Endothelial cell (in vitro differentiated cells): ENCODE data around the gene TMED4. TPM values are rescaled to one million over a fixed set of nuclear protein-coding genes. Genes with fewer than 3 reads are reported as not detected.

Experiments used
- DNase-seq: peaks from one replicate; pipeline ENCODE4 v3.0.0; 2021; ENCODE audit warnings: low spot score
- H3K27ac Mint-ChIP-seq: one replicate; pipeline ENCODE4 v1.8.0; 2021; ENCODE audit warnings: mixed read lengths, inconsistent platforms; ENCODE audit not compliant: unreplicated experiment
- H3K27me3 Mint-ChIP-seq: one replicate; pipeline ENCODE4 v1.8.0; 2021; ENCODE audit warnings: mild to moderate bottlenecking, moderate library complexity, mixed read lengths, inconsistent platforms; ENCODE audit not compliant: unreplicated experiment
- H3K36me3 Mint-ChIP-seq: one replicate; pipeline ENCODE4 v1.8.0; 2021; ENCODE audit warnings: mild to moderate bottlenecking, low read depth, mixed read lengths, inconsistent platforms; ENCODE audit not compliant: unreplicated experiment
- H3K4me1 Mint-ChIP-seq: one replicate; pipeline ENCODE4 v1.8.0; 2021; ENCODE audit warnings: mild to moderate bottlenecking, mixed read lengths, inconsistent platforms; ENCODE audit not compliant: unreplicated experiment
- H3K4me3 Mint-ChIP-seq: one replicate; pipeline ENCODE4 v1.8.0; 2021; ENCODE audit warnings: mild to moderate bottlenecking, mixed read lengths, inconsistent platforms; ENCODE audit not compliant: unreplicated experiment
- H3K9me3 Mint-ChIP-seq: one replicate; pipeline ENCODE4 v1.8.0; 2021; ENCODE audit warnings: mixed read lengths, inconsistent platforms; ENCODE audit not compliant: unreplicated experiment
- total RNA-seq: library from RNA; stranded (reverse); fragmentation: NEBNext Ultra II Directional; extraction: Animal tissue kit (Norgen Biotek cat#: 25700); gene quantifications from one replicate; pipeline ENCODE4 v1.2.1, GENCODE V29; 2021; ENCODE audit not compliant: unreplicated experiment
- TF ChIP-seq, protein P1 (sequence below): fragments of 200-600 bp; sonication (generic); IDR thresholded peaks from one replicate; pipeline ENCODE4 v1.5.0; 2021; ENCODE audit warnings: antibody characterized with exemption; ENCODE audit not compliant: unreplicated experiment

The TMED4 gene
- total RNA-seq, 1 donor from 2014 or later: 79.4 TPM

- Mint-ChIP-seq H3K36me3 (peaks cover 50% of the 10 kb centered on the region), H3K9me3 (no peaks in the 10 kb centered on the region), H3K4me1 (peaks cover 14% of the 10 kb centered on the region), H3K27me3 (peaks cover 9% of the 10 kb centered on the region), H3K27ac (no peak overlapping the region), H3K4me3 (no peak overlapping the region)
- TF ChIP-seq, protein P1, sequence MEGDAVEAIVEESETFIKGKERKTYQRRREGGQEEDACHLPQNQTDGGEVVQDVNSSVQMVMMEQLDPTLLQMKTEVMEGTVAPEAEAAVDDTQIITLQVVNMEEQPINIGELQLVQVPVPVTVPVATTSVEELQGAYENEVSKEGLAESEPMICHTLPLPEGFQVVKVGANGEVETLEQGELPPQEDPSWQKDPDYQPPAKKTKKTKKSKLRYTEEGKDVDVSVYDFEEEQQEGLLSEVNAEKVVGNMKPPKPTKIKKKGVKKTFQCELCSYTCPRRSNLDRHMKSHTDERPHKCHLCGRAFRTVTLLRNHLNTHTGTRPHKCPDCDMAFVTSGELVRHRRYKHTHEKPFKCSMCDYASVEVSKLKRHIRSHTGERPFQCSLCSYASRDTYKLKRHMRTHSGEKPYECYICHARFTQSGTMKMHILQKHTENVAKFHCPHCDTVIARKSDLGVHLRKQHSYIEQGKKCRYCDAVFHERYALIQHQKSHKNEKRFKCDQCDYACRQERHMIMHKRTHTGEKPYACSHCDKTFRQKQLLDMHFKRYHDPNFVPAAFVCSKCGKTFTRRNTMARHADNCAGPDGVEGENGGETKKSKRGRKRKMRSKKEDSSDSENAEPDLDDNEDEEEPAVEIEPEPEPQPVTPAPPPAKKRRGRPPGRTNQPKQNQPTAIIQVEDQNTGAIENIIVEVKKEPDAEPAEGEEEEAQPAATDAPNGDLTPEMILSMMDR: no peak
- no peak for DNase-seq
Measured at GRCh38 chr7:44568771-44569560, 13.1 kb downstream of the TMED4 start.

GRCh38 chr7:44567884-44568283 is 14.1 kb downstream of the TMED4 start:
- Mint-ChIP-seq H3K4me3 (no peak overlapping the region), H3K36me3 (peaks cover 45% of the 10 kb centered on the region), H3K27ac (no peak overlapping the region), H3K4me1 (peaks cover 7% of the 10 kb centered on the region), H3K27me3 (peaks cover 13% of the 10 kb centered on the region), H3K9me3 (no peaks in the 10 kb centered on the region)
- TF ChIP-seq, protein P1: no peak
- no peak for DNase-seq

DNA sequence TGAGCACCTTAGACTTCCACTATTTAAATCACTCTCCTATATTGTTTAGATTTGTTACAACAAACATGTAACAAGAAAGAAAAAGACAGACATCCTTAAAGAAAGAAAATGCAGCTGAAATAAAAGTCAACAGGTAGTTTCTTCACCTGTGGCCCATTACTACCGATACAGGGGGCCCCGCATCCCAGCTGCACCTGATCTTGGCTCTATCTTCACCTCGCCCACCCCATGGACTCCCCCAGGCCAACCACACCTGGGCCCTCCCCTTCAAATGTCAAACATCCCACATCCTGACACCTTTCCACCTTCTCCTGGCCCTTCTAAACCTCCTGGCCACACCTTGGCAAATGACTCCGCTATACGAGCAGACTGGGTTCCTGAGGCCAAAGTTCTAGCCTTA is 15.4 kb downstream of the TMED4 start:
- Mint-ChIP-seq H3K27ac (no peak overlapping the region), H3K4me1 (no peaks in the 10 kb centered on the region), H3K36me3 (peaks cover 38% of the 10 kb centered on the region), H3K9me3 (no peaks in the 10 kb centered on the region), H3K4me3 (peak overlapping the region; percentile 51), H3K27me3 (peaks cover 13% of the 10 kb centered on the region)
- DNase-seq: no peak
- TF ChIP-seq, protein P1: no peak

DNA sequence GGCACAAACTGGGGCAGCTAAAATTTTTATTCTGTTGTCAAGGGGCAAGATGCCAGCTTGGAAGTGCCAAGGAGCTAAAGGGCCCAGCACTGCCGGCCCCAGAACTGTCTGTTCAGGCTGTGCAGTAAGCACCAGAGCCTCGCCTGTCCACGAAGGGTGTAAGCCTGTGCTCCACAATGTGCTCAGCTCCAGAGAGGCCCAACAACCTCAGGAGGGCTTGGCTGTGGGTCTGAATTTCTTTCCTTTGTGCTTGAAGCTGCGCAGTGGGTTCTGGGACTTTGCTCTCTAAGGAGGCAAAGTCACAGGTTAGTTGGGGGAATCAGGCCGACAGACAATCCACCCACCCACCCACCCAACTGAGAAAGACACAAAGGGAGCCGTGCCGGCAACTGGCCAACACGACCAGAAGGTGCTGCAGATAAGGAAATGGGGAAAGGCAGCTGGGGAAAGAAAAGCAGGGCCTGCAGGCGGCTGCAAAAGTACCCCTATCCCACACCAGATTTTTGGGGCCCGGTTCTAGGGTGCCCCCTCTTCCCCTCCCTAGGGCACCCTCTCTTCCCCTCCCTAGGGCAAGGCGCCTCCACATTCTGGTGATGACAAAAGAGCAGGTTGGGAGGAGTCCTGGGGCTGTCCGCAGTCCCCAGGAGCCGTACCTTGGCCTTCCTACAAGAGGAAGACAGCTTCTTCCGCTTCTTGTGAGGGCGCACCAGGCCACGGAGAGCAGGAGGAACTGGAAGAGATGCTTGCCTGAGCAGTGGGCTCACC is 16.1 kb downstream of the TMED4 start:
- no peaks in the 10 kb centered on the region for H3K4me1 Mint-ChIP-seq
- peaks cover 13% of the 10 kb centered on the region for H3K27me3 Mint-ChIP-seq
- H3K27ac Mint-ChIP-seq: no peak overlapping the region
- peak overlapping the region; percentile 51 for H3K4me3 Mint-ChIP-seq
- no peaks in the 10 kb centered on the region for H3K9me3 Mint-ChIP-seq
- H3K36me3 Mint-ChIP-seq: peaks cover 34% of the 10 kb centered on the region
- TF ChIP-seq, protein P1: peak; percentile 52
- DNase-seq: no peak
